GM06990 (cell line): ENCODE measurements around the gene WDR72.

ENCODE experiments used
- DNase-seq: peaks from one replicate; pipeline ENCODE4 v3.0.0-alpha.2; 2011; ENCODE audit not compliant: insufficient read length; ENCODE audit errors: extremely low read depth
- H3K27me3 ChIP-seq: replicated peaks from 2 replicates; pipeline ENCODE4 v1.6.0; 2011; ENCODE audit warnings: low read length; ENCODE audit not compliant: control insufficient read depth, insufficient read depth
- H3K36me3 ChIP-seq: 2 replicates; pipeline ENCODE4 v1.5.1; 2011; ENCODE audit warnings: low read length; ENCODE audit not compliant: control insufficient read depth, insufficient read depth
- H3K4me3 ChIP-seq: replicated peaks from 2 replicates; pipeline ENCODE4 v1.5.1; 2011; ENCODE audit warnings: low read depth, mild to moderate bottlenecking, control low read depth, low read length
- CTCF ChIP-seq: IDR thresholded peaks from 2 replicates; pipeline ENCODE4 v1.5.1; 2011; ENCODE audit warnings: low read length, control low read depth, mild to moderate bottlenecking, inconsistent platforms; ENCODE audit not compliant: insufficient read depth, poor library complexity, severe bottlenecking

WDR72 gene

DNA sequence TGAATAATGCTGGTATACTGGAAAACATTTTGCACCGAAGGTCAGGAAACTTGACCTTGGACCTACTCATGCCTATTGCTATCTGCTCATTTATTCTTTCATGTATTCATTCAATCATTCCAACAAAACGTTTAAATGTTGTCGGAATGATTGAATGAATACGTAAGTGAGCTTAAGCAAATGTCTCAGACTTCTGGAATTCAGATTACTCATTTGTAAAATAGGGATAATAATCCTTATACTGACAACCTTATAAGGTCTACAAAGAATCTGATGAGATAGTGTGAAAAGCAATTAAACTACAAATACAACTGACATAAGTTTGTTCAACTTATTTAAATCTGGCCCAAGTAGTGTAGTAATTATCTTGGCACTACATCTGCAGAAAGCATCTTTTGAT lies 288.7 kb downstream of the WDR72 start:
- no peak overlapping the region for H3K4me3 ChIP-seq
- DNase-seq, result no peak
- no peaks in the 10 kb centered on the region for H3K36me3 ChIP-seq
- no peak for TF ChIP-seq CTCF
- H3K27me3 ChIP-seq, result no peaks in the 10 kb centered on the region; the same call in none of the 2 replicates

GRCh38 chr15:53469422-53469821 lies 290.0 kb downstream of the WDR72 start:
- Histone ChIP-seq H3K36me3 (no peaks in the 10 kb centered on the region), H3K27me3 (no peaks in the 10 kb centered on the region; the same call in none of the 2 replicates), H3K4me3 (no peak overlapping the region)
- TF ChIP-seq CTCF, result no peak
- no peak for DNase-seq
